RWPE1 (cell line): ENCODE measurements around the gene IRX4.

Experiments used
- CTCF ChIA-PET: fragments of 350-600 bp; sonication (Branson Sonifier 250); formaldehyde crosslinking; extraction: SDS; loops from one replicate; lab custom pipeline; 2021; lab: Yijun Ruan, JAX
- POLR2A ChIA-PET: fragments of 400-600 bp; formaldehyde crosslinking; extraction: SDS; loops from one replicate; lab custom pipeline; 2020; ENCODE audit warnings: antibody characterized with exemption; ENCODE audit not compliant: low non-redundant PET; lab: Yijun Ruan, JAX
- DNase-seq: peaks from one replicate; pipeline ENCODE4 v3.0.0; 2012; ENCODE audit warnings: low spot score
- H3K27ac ChIP-seq: fragments of 450-650 bp; 2 replicates; pipeline ENCODE4 v1.5.1; 2017
- CTCF ChIP-seq: fragments of 450-650 bp; conservative IDR thresholded peaks from 2 replicates; pipeline ENCODE4 v1.5.1; 2017; ENCODE audit warnings: low read depth, mild to moderate bottlenecking

The IRX4 gene

GRCh38 chr5:1840741-1841521 lies 41.8 kb downstream of the IRX4 start:
- H3K27ac ChIP-seq = no peak overlapping the region
- CTCF ChIA-PET = no interaction called here
- DNase-seq = no peak
- TF ChIP-seq CTCF = no peak
- POLR2A ChIA-PET = no interaction called here

GRCh38 chr5:1840071-1840547 lies 42.6 kb downstream of the IRX4 start:
- ChIA-PET CTCF (interaction anchor here (0.5 kb wide), 1 partner anchor 116 kb away, joined by 5 read pairs; no protein-coding TSS in a partner anchor), POLR2A (no interaction called here)
- no peak for DNase-seq
- TF ChIP-seq CTCF = no peak
- H3K27ac ChIP-seq = no peak overlapping the region

GRCh38 chr5:1838013-1838412 lies 44.7 kb downstream of the IRX4 start:
- no peak for DNase-seq
- no peak for TF ChIP-seq CTCF
- H3K27ac ChIP-seq = no peak overlapping the region
- ChIA-PET CTCF (no interaction called here), POLR2A (no interaction called here)

GRCh38 chr5:1836891-1837880 lies 45.5 kb downstream of the IRX4 start:
- no peak for TF ChIP-seq CTCF
- POLR2A ChIA-PET = no interaction called here
- H3K27ac ChIP-seq = no peak overlapping the region
- CTCF ChIA-PET = no interaction called here
- no peak for DNase-seq

- CTCF ChIA-PET = no interaction called here
These were observed 46.4 kb downstream of the IRX4 start for GRCh38 chr5:1836176-1836890.

More at GRCh38 chr5:1836176-1836890, 46.4 kb downstream of the IRX4 start:
- TF ChIP-seq CTCF = no peak
- DNase-seq = no peak
- no peak overlapping the region for H3K27ac ChIP-seq
- POLR2A ChIA-PET = no interaction called here
